HG03571 (cell line): ENCODE data around the gene TSHZ1.
"Not testable (repeated sequence)": the region's sequence is repeated elsewhere in the genome, so short reads cannot be mapped to it uniquely, and the experiment has no call there.

Experiments
- ATAC-seq: cut with Tn5 transposase; IDR thresholded peaks from one replicate; pipeline ENCODE4 v1.9.1; 2021; ENCODE audit not compliant: unreplicated experiment

TSHZ1 gene

GRCh38 chr18:75291460-75291859 is 80.9 kb downstream of the TSHZ1 start:
- no peak for ATAC-seq

GRCh38 chr18:75293591-75293990 is 83.0 kb downstream of the TSHZ1 start:
- ATAC-seq = no peak

- no peak for ATAC-seq
These were observed 87.1 kb downstream of the TSHZ1 start for GRCh38 chr18:75297731-75298130.

DNA sequence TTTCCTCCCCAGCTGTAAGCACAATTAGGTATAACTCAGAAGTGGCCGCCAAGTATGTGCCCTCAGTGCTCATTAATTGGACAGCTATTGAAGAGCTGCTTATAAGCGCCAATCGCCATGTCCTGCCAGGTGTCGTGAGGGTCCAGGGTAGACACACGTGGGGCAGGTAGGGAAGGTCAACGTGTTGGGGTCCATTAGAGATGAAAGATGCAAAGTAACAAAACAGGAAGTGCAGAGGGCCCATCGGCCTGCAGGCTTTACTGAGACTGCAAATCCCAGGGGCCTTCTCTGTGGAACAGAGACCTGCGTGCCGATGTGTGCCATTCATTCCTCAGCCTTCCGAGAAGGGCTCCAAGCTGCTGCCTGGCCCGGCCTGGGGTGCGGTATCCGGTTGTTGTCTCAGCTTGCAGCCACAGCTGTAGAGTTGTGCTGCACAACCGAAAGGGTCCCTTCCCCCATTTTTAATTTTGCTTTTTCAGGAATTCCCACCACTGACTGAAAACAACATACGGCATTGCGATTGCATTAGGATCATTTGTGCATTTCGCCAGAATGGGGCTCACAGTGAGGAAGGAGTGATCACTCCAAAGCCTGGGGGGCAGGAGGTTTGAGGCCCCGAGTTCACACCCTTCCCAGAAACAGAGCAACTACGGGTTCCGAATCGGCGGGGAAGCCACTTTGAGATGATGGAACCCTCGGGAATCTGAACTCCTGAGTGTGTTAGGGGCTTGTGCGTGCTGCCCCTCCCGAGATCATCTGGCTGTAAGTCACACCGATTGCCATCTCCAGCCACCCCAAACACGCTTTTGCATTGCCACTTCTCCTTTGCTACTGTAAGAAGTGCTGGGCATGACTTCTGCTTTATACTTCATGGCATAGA is 94.3 kb downstream of the TSHZ1 start:
- no peak for ATAC-seq

DNA sequence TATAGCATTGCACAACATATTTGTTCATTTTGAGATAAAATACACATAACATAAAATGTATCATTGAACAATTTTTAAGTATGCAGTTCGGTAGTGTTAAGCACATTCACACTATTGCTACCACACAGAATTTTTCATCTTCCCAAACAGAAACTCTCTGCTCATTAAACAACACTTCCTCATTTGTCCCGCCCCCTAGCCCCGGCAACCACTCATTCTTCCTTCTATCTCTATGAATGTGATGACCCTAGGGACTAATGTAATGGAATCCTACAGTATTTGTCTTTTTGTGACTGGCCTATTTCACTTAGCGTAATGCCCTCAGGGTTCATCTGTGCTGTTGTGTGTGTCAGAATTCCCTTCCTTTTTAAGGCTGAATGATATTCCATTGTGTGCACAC is 95.4 kb downstream of the TSHZ1 start:
- ATAC-seq = no peak

GRCh38 chr18:75307530-75307929 is 96.9 kb downstream of the TSHZ1 start:
- ATAC-seq = no peak

GRCh38 chr18:75309564-75309963 is 99.0 kb downstream of the TSHZ1 start:
- no peak for ATAC-seq

DNA sequence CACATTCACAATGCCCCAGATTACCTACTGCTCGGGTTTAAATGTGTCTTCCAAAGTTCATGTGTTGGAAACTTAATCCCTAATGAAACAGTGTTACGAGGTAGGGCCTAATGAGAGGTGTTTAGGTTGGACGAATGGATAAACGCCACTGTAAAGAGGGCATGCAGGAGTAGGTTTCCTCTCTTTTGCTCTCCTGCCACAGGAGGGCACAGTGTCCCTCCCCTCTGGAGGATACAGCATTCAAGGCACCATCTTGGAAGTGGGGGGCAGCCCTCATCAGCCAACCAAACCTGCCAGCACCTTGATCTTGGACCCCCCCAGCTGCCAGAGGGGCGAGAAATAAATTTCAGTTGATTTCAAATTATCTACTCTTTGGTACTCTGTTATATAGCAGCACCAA is 103.5 kb downstream of the TSHZ1 start:
- ATAC-seq = no peak

GRCh38 chr18:75314606-75315005 is 104.0 kb downstream of the TSHZ1 start:
- no peak for ATAC-seq

DNA sequence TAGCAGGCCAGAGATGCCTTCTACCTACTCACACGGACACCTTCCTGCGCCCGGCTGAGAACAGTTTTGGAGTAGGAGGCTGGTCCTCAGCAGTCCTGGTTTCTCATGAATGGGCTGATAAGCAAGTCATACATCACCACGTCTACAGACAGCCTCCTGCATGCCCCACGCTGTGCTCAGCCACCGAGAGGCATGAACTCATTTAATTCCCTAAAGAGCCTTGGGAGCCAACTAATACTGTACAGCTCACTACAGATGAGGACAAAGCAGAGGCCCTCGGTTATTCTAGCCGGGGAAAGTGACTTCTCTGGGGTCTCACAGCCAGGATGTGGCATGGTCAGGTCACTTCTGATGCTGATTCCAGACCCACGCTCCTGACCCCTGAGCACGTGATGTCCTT is 105.6 kb downstream of the TSHZ1 start:
- ATAC-seq = no peak

DNA sequence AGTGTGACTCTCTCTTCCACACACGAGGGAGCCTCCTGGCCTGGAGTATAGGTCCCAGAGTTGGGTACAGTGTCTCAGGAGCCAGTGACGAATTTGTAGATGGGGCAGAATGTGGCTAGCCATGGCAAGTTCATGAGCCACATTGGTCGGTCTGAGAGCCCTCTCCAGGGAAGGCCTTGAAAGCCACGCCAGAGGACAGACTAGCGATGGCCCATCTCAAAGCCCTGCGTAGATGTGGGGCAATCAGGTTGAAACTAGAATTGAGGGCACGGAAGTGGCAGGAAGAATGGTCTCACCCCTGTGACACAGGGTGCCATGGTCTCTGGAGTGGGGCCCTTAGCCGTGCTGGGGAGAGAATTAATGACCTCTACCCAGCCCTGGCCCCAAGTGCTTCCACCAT is 106.2 kb downstream of the TSHZ1 start:
- no peak for ATAC-seq

- no peak for ATAC-seq
These were observed 106.7 kb downstream of the TSHZ1 start for GRCh38 chr18:75317300-75317699.

- no peak for ATAC-seq
These were observed 107.1 kb downstream of the TSHZ1 start for GRCh38 chr18:75317703-75318102.

GRCh38 chr18:75319905-75320304 is 109.3 kb downstream of the TSHZ1 start:
- ATAC-seq = no peak

DNA sequence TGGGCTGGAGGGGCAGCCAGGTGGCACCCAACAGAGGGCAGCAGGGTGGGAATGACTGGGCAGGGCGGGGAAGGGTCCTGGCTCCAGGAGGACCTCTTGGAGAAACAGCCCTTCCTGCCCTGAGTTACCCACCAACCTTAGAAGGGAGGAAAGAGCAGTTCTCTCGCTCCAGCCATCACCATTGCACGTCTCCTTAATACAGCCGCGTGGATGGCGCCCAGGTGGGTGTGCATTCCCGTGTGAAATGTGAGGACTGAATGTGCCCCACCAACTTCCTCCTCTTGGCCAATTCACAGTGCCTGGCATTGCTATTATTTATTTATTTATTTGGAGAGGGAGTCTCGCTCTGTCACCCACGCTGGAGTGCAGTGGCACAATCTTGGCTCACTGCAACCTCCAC is 109.9 kb downstream of the TSHZ1 start:
- ATAC-seq = no peak

GRCh38 chr18:75321431-75321830 is 110.8 kb downstream of the TSHZ1 start:
- no peak for ATAC-seq

- ATAC-seq = no peak
These were observed 111.6 kb downstream of the TSHZ1 start for GRCh38 chr18:75322206-75322605.

DNA sequence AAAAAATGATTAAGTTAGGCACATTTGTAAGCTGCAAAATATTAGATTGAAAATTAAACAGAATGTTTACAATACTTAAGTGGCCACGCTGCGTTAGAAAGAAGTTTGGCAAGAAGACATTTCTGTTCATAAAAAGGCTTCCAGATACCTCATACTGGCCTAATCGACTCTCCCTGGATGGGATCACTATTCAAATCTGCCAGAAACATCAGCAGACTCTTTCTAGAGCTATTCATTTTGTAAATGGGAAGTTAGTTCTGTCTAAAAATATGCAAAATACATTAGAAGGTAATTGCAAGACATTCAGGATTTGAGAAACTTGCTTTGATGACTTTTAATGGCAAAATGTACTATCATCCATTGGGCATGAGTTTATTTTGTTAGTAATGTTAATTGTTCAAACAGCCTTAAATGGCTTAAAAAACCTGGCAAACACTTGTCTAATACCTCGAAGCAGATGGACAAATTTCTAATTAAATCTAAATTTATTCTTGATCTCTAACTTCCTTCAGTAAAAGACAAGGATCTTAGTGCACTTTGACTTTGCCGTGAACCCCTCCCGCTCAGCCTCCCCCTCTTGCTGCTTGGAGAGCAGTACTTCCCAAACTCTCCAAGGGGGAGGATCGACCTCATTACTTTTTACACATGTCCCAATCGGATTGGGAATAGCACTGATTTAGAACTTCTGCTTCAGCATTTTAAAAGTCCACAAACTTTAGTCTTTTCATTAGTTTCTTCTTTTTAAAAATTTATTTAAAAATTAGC is 113.4 kb downstream of the TSHZ1 start:
- ATAC-seq = no peak

DNA sequence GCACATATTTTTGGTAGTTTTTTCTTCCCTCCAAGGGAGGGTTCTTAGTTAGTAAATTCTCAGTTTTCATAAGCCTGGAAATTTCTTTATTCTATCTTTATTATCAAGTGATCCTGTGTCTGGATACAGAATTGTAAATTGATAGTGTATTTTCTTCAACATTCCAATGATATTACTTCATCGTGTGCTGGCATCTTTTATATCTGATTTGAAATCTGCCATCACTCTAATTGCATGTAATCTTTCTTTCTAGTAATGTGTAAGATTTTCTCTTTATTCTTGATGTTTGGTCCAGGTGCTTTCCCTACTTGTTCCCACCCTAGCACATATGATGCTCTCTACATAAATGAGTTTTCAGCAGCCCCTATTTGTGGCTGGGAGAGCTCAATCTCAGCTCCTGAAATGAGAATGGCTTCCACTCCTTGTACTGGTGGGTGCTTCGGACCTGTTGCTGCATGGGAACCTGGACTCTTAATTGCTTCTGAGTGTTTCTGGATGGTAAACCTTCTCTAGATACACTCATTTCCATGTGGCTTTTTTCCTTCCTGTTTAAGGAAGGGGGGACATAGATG is 114.2 kb downstream of the TSHZ1 start:
- ATAC-seq = no peak

DNA sequence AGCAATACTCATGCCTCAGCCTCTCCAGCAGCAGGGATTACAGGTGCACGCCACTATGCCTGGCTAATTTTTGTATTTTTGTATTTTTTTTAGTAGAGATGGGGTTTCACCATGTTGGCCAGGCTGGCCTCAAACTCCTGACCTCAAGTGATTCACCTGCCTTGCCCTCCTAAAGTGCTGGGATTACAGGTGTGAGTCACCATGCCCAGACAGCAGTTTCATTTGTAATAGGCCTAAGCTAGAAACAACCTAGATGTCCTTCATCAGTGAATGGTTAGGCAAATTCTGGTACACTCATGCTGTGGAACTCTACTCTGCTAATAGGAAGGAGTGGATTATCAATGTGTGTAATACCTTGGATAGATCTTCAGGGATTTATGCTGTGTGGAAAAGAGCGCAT is 119.2 kb downstream of the TSHZ1 start:
- not testable (repeated sequence) for ATAC-seq

- ATAC-seq = no peak
These were observed 119.7 kb downstream of the TSHZ1 start for GRCh38 chr18:75330308-75330707.

- ATAC-seq = no peak
These were observed 124.3 kb downstream of the TSHZ1 start for GRCh38 chr18:75334869-75335268.
